ENCODE results near the gene LAMC3. TPM values are rescaled to one million over a fixed set of nuclear protein-coding genes. Genes with fewer than 3 reads are reported as not detected.

Gene LAMC3
- total and polyA plus RNA-seq, 7 donors = 0.17 to 0.96 (median 0.22) TPM; not detected in 1

DNA sequence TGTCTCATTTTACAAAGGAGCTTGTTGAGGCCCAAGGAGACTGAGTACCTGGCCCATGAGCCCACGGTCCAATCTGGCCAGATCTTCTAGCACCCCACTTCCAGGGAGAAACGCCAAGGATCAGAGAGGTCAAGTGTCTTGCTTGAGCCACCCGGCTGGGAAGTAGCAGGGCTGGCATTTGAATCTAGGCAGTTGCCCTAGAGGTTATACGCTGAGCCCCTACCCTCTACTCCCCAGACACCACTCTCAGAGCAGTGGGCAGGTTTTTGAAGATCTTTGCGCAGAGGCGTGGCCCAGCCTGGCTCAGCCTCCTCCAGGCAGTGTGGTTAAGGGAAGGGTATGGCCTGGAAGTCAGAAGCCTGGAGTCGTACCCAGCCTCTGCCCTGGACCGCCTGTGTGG, 110.6 kb downstream of the LAMC3 start:
- Histone ChIP-seq H3K27me3 (ENCODE audit: insufficient read depth in 3 of 3, low read length in 2 of 3) (peaks cover 0 to 6% (median 0%) of the 10 kb centered on the region in 3 donors), H3K4me1 (peaks cover 1% of the 10 kb centered on the region), H3K4me3 (no peak overlapping the region), H3K36me3 (ENCODE audit: insufficient read depth in 1 of 2, low read depth in 1 of 2) (no peaks in the 10 kb centered on the region), H3K9me3 (no peaks in the 10 kb centered on the region), H3K27ac (no peak overlapping the region)
- ATAC-seq (no peak), DNase-seq (no peak)
- no peak for TF ChIP-seq CTCF (IDR thresholded peaks at IDR 0.05)
- WGBS, 3 donors = 76 to 86% (median 82%) methylated on average over 8 of the region's 8 CpGs
- intact Hi-C loops (cut with DNase I) = no loop called here

- DNase-seq = no peak
- intact Hi-C loops (cut with DNase I) = no loop called here
- no peak for TF ChIP-seq CTCF (IDR thresholded peaks at IDR 0.05)
Observed at GRCh38 chr9:131120620-131121228, 111.8 kb downstream of the LAMC3 start.

DNA sequence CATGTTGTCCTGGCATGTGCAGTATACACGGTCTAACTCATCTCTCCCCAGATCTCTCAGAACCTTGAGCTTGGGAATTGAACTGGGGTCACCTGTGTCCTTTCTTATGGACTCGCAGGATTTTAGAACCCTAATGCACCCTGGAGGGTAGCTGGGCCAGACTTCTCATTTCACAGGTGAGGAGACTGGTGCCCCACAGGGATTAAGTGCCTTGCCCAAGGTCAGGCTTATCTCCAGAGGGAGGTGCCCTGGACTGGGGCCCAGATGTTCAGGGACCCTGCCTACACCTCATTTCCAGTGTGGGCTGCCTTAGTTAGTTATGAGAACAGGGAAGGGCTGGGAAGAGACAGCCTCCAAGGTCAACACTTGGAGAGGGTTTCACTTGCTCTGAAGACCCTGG, 112.4 kb downstream of the LAMC3 start:
- DNase-seq = no peak
- Histone ChIP-seq H3K27me3 (ENCODE audit: insufficient read depth in 3 of 3, low read length in 2 of 3) (peaks cover 0 to 6% (median 0%) of the 10 kb centered on the region in 3 donors), H3K4me3 (no peak overlapping the region), H3K9me3 (no peaks in the 10 kb centered on the region), H3K36me3 (ENCODE audit: insufficient read depth in 1 of 2, low read depth in 1 of 2) (no peaks in the 10 kb centered on the region), H3K27ac (no peak overlapping the region), H3K4me1 (peaks cover 9% of the 10 kb centered on the region)
- no peak for TF ChIP-seq CTCF (IDR thresholded peaks at IDR 0.05)
- 84 to 90% (median 90%) methylated on average over 2 of the region's 2 CpGs for WGBS, 3 donors
- intact Hi-C loops (cut with DNase I) = no loop called here
- ATAC-seq = no peak

More at GRCh38 chr9:131120620-131121228, 111.8 kb downstream of the LAMC3 start:
- ATAC-seq = no peak
- no peaks in the 10 kb centered on the region for H3K36me3 ChIP-seq (ENCODE audit: insufficient read depth in 1 of 2, low read depth in 1 of 2)
- H3K27me3 ChIP-seq (ENCODE audit: insufficient read depth in 3 of 3, low read length in 2 of 3) = peaks cover 0 to 6% (median 0%) of the 10 kb centered on the region in 3 donors
- no peak overlapping the region for H3K4me3 ChIP-seq
- 86 to 89% (median 88%) methylated on average over 7 of the region's 7 CpGs for WGBS, 3 donors
- peaks cover 5% of the 10 kb centered on the region for H3K4me1 ChIP-seq
- H3K9me3 ChIP-seq = no peaks in the 10 kb centered on the region
- no peak overlapping the region for H3K27ac ChIP-seq

- 83 to 88% (median 86%) methylated on average over 2 of the region's 2 CpGs for WGBS, 3 donors
- no peaks in the 10 kb centered on the region for H3K9me3 ChIP-seq
- intact Hi-C loops (cut with DNase I) = no loop called here
- no peak overlapping the region for H3K4me3 ChIP-seq
- no peak overlapping the region for H3K27ac ChIP-seq
- ATAC-seq (no peak), DNase-seq (no peak)
- no peak for TF ChIP-seq CTCF (IDR thresholded peaks at IDR 0.05)
- H3K4me1 ChIP-seq = peaks cover 13% of the 10 kb centered on the region
- H3K36me3 ChIP-seq (ENCODE audit: insufficient read depth in 1 of 2, low read depth in 1 of 2) = peaks cover 0 to 4% of the 10 kb centered on the region in 2 donors
- peaks cover 0 to 4% (median 0%) of the 10 kb centered on the region in 3 donors for H3K27me3 ChIP-seq (ENCODE audit: insufficient read depth in 3 of 3, low read length in 2 of 3)
Observed at GRCh38 chr9:131122158-131122557, 113.2 kb downstream of the LAMC3 start.

GRCh38 chr9:131125038-131125287, 116.0 kb downstream of the LAMC3 start:
- H3K9me3 ChIP-seq = no peaks in the 10 kb centered on the region
- no peak for TF ChIP-seq CTCF (IDR thresholded peaks at IDR 0.05)
- peak overlapping the region; percentile 90 for H3K27ac ChIP-seq
- DNase-seq (no peak), ATAC-seq (peak in 2 of 4 donors; percentile 6 to 8)
- H3K27me3 ChIP-seq (ENCODE audit: insufficient read depth in 3 of 3, low read length in 2 of 3) = no peaks in the 10 kb centered on the region
- WGBS, 3 donors = 0 to 2% (median 1%) methylated on average over 7 of the region's 7 CpGs
- H3K4me3 ChIP-seq = peak overlapping the region; percentile 100
- peaks cover 5 to 32% of the 10 kb centered on the region in 2 donors for H3K36me3 ChIP-seq (ENCODE audit: insufficient read depth in 1 of 2, low read depth in 1 of 2)
- intact Hi-C loops (cut with DNase I) = loop anchor here in 1 of 2 donors (2.0 kb wide), 1 partner anchor 68 kb away; no protein-coding TSS in a partner anchor
- H3K4me1 ChIP-seq = peaks cover 17% of the 10 kb centered on the region
